H9 (cell line): Measurements from ENCODE around the gene CIAO1. TPM values are rescaled to one million over a fixed set of nuclear protein-coding genes. Genes with fewer than 3 reads are reported as not detected.
"Not testable (repeated sequence)": the region's sequence is repeated elsewhere in the genome, so short reads cannot be mapped to it uniquely, and the experiment has no call there.

Experiments
- DNase-seq: peaks from one replicate; pipeline ENCODE4 v3.0.0-alpha.2; 2017
- H2AFZ ChIP-seq: one replicate; pipeline ENCODE4 v1.6.1; 2013; ENCODE audit warnings: mild to moderate bottlenecking, low read length, control low read depth, moderate library complexity
- H2AK5ac ChIP-seq: 2 replicates; pipeline ENCODE4 v1.6.1; 2013; ENCODE audit warnings: low read length, control low read depth, mixed read lengths; ENCODE audit not compliant: insufficient read length
- H2BK120ac ChIP-seq: one replicate; pipeline ENCODE4 v1.6.1; 2013; ENCODE audit warnings: low read depth, mild to moderate bottlenecking, low read length, control low read depth, inconsistent platforms; ENCODE audit not compliant: poor library complexity, severe bottlenecking
- H2BK12ac ChIP-seq: 2 replicates; pipeline ENCODE4 v1.6.1; 2013; ENCODE audit warnings: low read length, control low read depth, mixed read lengths, low read depth; ENCODE audit not compliant: insufficient read length
- H2BK15ac ChIP-seq: 2 replicates; pipeline ENCODE4 v1.6.1; 2013; ENCODE audit warnings: low read depth, low read length, control low read depth
- H2BK20ac ChIP-seq: one replicate; pipeline ENCODE4 v1.6.1; 2013; ENCODE audit warnings: low read depth, mild to moderate bottlenecking, low read length, control low read depth, inconsistent platforms; ENCODE audit not compliant: poor library complexity, severe bottlenecking
- H2BK5ac ChIP-seq: 2 replicates; pipeline ENCODE4 v1.6.1; 2013; ENCODE audit warnings: low read length, control low read depth, mixed read lengths; ENCODE audit not compliant: insufficient read length
- H3K14ac ChIP-seq: 2 replicates; pipeline ENCODE4 v1.6.1; 2013; ENCODE audit warnings: low read length, control low read depth; ENCODE audit not compliant: insufficient read depth
- H3K18ac ChIP-seq: 2 replicates; pipeline ENCODE4 v1.6.1; 2013; ENCODE audit warnings: low read depth, mild to moderate bottlenecking, mixed read lengths, low read length, control low read depth; ENCODE audit not compliant: insufficient read length
- H3K23ac ChIP-seq: 2 replicates; pipeline ENCODE4 v1.6.1; 2013; ENCODE audit warnings: low read length, control low read depth, mixed read lengths, low read depth; ENCODE audit not compliant: insufficient read length
- H3K23me2 ChIP-seq: 2 replicates; pipeline ENCODE4 v1.6.1; 2013; ENCODE audit warnings: low read depth, mild to moderate bottlenecking, mixed read lengths, low read length, control low read depth; ENCODE audit not compliant: insufficient read length, poor library complexity, severe bottlenecking
- H3K27ac ChIP-seq: 2 replicates; pipeline ENCODE4 v1.5.1; 2013; ENCODE audit warnings: low read length, control low read depth, mixed read lengths, low read depth; ENCODE audit not compliant: insufficient read length
- H3K27me3 ChIP-seq: 2 replicates; pipeline ENCODE4 v1.6.1; 2013; ENCODE audit warnings: low read length, control low read depth, inconsistent platforms; ENCODE audit not compliant: insufficient read depth
- H3K4ac ChIP-seq: 2 replicates; pipeline ENCODE4 v1.6.1; 2013; ENCODE audit warnings: low read depth, mild to moderate bottlenecking, control low read depth, inconsistent platforms, low read length, moderate library complexity
- H3K4me1 ChIP-seq: 2 replicates; pipeline ENCODE4 v1.6.1; 2013; ENCODE audit warnings: low read length, control low read depth, inconsistent platforms; ENCODE audit not compliant: insufficient read depth
- H3K4me2 ChIP-seq: 2 replicates; pipeline ENCODE4 v1.6.1; 2013; ENCODE audit warnings: low read length, control low read depth, mixed read lengths; ENCODE audit not compliant: insufficient read length, insufficient read depth
- H3K56ac ChIP-seq: 2 replicates; pipeline ENCODE4 v1.6.1; 2013; ENCODE audit warnings: low read depth, mild to moderate bottlenecking, mixed read lengths, low read length, control low read depth; ENCODE audit not compliant: insufficient read length
- H3K79me1 ChIP-seq: 2 replicates; pipeline ENCODE4 v1.6.1; 2013; ENCODE audit warnings: low read depth, mild to moderate bottlenecking, moderate library complexity, low read length, control low read depth, inconsistent platforms; ENCODE audit not compliant: insufficient read depth, poor library complexity, severe bottlenecking
- H3K79me2 ChIP-seq: 2 replicates; pipeline ENCODE4 v1.6.1; 2013; ENCODE audit warnings: low read length, control low read depth, inconsistent platforms; ENCODE audit not compliant: insufficient read depth
- H3K9ac ChIP-seq: 2 replicates; pipeline ENCODE4 v1.6.1; 2013; ENCODE audit warnings: low read length, control low read depth, mixed read lengths; ENCODE audit not compliant: insufficient read length; ENCODE audit errors: extremely low read depth
- H3K9me3 ChIP-seq: one replicate; pipeline ENCODE4 v1.6.1; 2013; ENCODE audit warnings: low read depth, low read length, inconsistent platforms; ENCODE audit not compliant: control insufficient read depth
- H3T11ph ChIP-seq: one replicate; pipeline ENCODE4 v1.6.1; 2013; ENCODE audit warnings: mild to moderate bottlenecking, low read length, control low read depth, inconsistent platforms
- H4K20me1 ChIP-seq: one replicate; pipeline ENCODE4 v1.6.1; 2013; ENCODE audit not compliant: control insufficient read depth, insufficient read length, insufficient read depth
- H4K5ac ChIP-seq: 2 replicates; pipeline ENCODE4 v1.6.1; 2013; ENCODE audit warnings: low read depth, mild to moderate bottlenecking, mixed read lengths, low read length, control low read depth; ENCODE audit not compliant: insufficient read length
- H4K8ac ChIP-seq: replicated peaks from 2 replicates; pipeline ENCODE4 v1.6.1; 2013; ENCODE audit warnings: low read length, control low read depth, mixed read lengths, low read depth; ENCODE audit not compliant: insufficient read length
- H4K91ac ChIP-seq: 2 replicates; pipeline ENCODE4 v1.6.1; 2013; ENCODE audit warnings: low read depth, mild to moderate bottlenecking, moderate library complexity, mixed read lengths, low read length, control low read depth; ENCODE audit not compliant: insufficient read length
- H3K27ac Mint-ChIP-seq, 3 experiments: 2 replicates in 2 of 3; 3 replicates in 1 of 3; pipeline ENCODE4 v1.8.0; 2020 to 2021; ENCODE audit warnings: mixed read lengths in 3 of 3, mild to moderate bottlenecking in 1 of 3, moderate library complexity in 1 of 3
- H3K27me3 Mint-ChIP-seq: 2 replicates; pipeline ENCODE4 v1.8.0; 2021; ENCODE audit warnings: low read depth, mild to moderate bottlenecking, moderate library complexity, mixed read lengths
- H3K36me3 Mint-ChIP-seq, 3 experiments: 2 replicates in 2 of 3; 3 replicates in 1 of 3; pipeline ENCODE4 v1.8.0; 2020 to 2021; ENCODE audit warnings: low read depth in 3 of 3, mixed read lengths in 3 of 3; ENCODE audit not compliant: insufficient read depth in 1 of 3
- H3K4me1 Mint-ChIP-seq, 2 experiments: 2 replicates each; pipeline ENCODE4 v1.8.0; 2020; ENCODE audit warnings: mixed read lengths in 2 of 2
- H3K4me3 Mint-ChIP-seq, 2 experiments: 2 replicates in 1 of 2; 3 replicates in 1 of 2; pipeline ENCODE4 v1.8.0; 2020 to 2021; ENCODE audit warnings: mild to moderate bottlenecking in 2 of 2, mixed read lengths in 2 of 2, moderate library complexity in 1 of 2
- H3K9me3 Mint-ChIP-seq, 2 experiments: 2 replicates in 1 of 2; 3 replicates in 1 of 2; pipeline ENCODE4 v1.8.0; 2020; ENCODE audit warnings: mild to moderate bottlenecking in 2 of 2, mixed read lengths in 2 of 2, moderate library complexity in 1 of 2
- CTCF ChIP-seq: fragments of 200-600 bp; sonication (generic); conservative IDR thresholded peaks from 3 replicates; pipeline ENCODE4 v1.8.0; 2021; ENCODE audit warnings: antibody characterized with exemption, mild to moderate bottlenecking
- WGBS: extraction: QIAGEN DNeasy Blood & Tissue Kit; methylation state at CpG from one replicate; pipeline ENCODE4 v1.1.7; 2013; ENCODE audit warnings: missing lambda C conversion rate, low lambda C conversion rate, mixed read lengths; ENCODE audit not compliant: insufficient read length; ENCODE audit errors: extremely low coverage; 5-methylcytosine and 5-hydroxymethylcytosine counted together
- total RNA-seq: library from RNA; stranded (reverse); gene quantifications from 2 replicates; pipeline ENCODE4 v1.2.1, GENCODE V29; 2021

CIAO1 gene
- total RNA-seq, 1 experiment from 2014 or later = 67.6 TPM

GRCh38 chr2:96256611-96257113 lies 9.4 kb upstream of the CIAO1 start:
- Histone ChIP-seq H3K9ac (no peak overlapping the region), H3K27me3 (no peaks in the 10 kb centered on the region), H3K79me1 (no peaks in the 10 kb centered on the region), H3T11ph (no peak overlapping the region), H3K23me2 (no peaks in the 10 kb centered on the region), H3K56ac (no peak overlapping the region), H3K4ac (no peak overlapping the region), H3K27ac (no peak overlapping the region), H3K4me2 (no peak overlapping the region), H2AK5ac (no peak overlapping the region), H2BK12ac (no peak overlapping the region), H3K18ac (no peak overlapping the region), H4K91ac (no peak overlapping the region), H4K20me1 (no peaks in the 10 kb centered on the region), H2AFZ (no peak overlapping the region), H2BK20ac (no peak overlapping the region), H3K23ac (no peak overlapping the region), H2BK120ac (no peak overlapping the region), H4K5ac (no peak overlapping the region), H3K79me2 (no peaks in the 10 kb centered on the region), H3K14ac (no peak overlapping the region), H3K9me3 (no peaks in the 10 kb centered on the region), H2BK5ac (no peak overlapping the region), H3K4me1 (no peaks in the 10 kb centered on the region), H4K8ac (no peak overlapping the region), H2BK15ac (no peak overlapping the region)
- Mint-ChIP-seq H3K9me3 (no peaks in the 10 kb centered on the region), H3K36me3 (peaks cover 10 to 50% (median 33%) of the 10 kb centered on the region in 3 experiments; a peak in 6 of 7 replicates), H3K27me3 (no peaks in the 10 kb centered on the region), H3K27ac (peak overlapping the region in 1 of 3 experiments; percentile 86; a peak in 2 of 7 replicates), H3K4me3 (no peak overlapping the region), H3K4me1 (peaks cover 7 to 15% of the 10 kb centered on the region in 2 experiments)
- no CpG with 5 or more reads among the region's 6 CpGs for WGBS
- TF ChIP-seq CTCF = no peak
- DNase-seq = no peak

GRCh38 chr2:96257744-96258143 lies 8.3 kb upstream of the CIAO1 start:
- not testable (repeated sequence) for H3K79me1 ChIP-seq, H3K23me2 ChIP-seq, H3K4me2 ChIP-seq, H4K5ac ChIP-seq, H2BK5ac ChIP-seq, H3K18ac ChIP-seq, H3K27ac Mint-ChIP-seq, H4K20me1 ChIP-seq, DNase-seq, H3K4ac ChIP-seq, H3K79me2 ChIP-seq, H3K27ac ChIP-seq, H2BK20ac ChIP-seq, H3K9me3 Mint-ChIP-seq, H2BK12ac ChIP-seq, H2AFZ ChIP-seq, H3K9me3 ChIP-seq, H3K4me3 Mint-ChIP-seq, H2BK120ac ChIP-seq, H3K27me3 ChIP-seq, H3K56ac ChIP-seq, H3K4me1 ChIP-seq, H3T11ph ChIP-seq, H4K8ac ChIP-seq, H2BK15ac ChIP-seq, H3K27me3 Mint-ChIP-seq, H4K91ac ChIP-seq, H3K14ac ChIP-seq, H3K9ac ChIP-seq, H2AK5ac ChIP-seq, H3K23ac ChIP-seq
- Mint-ChIP-seq H3K36me3 (peaks cover 6 to 43% (median 25%) of the 10 kb centered on the region in 3 experiments; a peak in 6 of 7 replicates), H3K4me1 (peaks cover 7 to 15% of the 10 kb centered on the region in 2 experiments)
- WGBS = no CpG with 5 or more reads among the region's 3 CpGs
